T-cell (primary cell): ENCODE results near the gene SLC45A2. TPM values are rescaled to one million over a fixed set of nuclear protein-coding genes. Genes with fewer than 3 reads are reported as not detected.

Source experiments
- ATAC-seq, 4 experiments: fragments of 200-7000 bp in 3 of 4; fragments of 150-1000 bp in 1 of 4; cut with Tn5 transposase; replicated peaks in 1 of 4; 1 replicate in 3 of 4; 2 replicates in 1 of 4; pipeline ENCODE4 v1.10.0; 2021; ENCODE audit warnings: moderate library complexity in 3 of 4, mild to moderate bottlenecking in 2 of 4, moderate number of reproducible peaks in 1 of 4
- CTCF ChIA-PET, 2 donors: fragments of 300-600 bp; sonication (Branson Sonifier 250); formaldehyde crosslinking; loops; one replicate each; lab custom pipeline; 2022; ENCODE audit warnings: antibody characterized with exemption in 2 of 2; lab: Charles Lee
- POLR2A ChIA-PET, 2 donors: fragments of 300-600 bp; sonication (Branson Sonifier 250); formaldehyde crosslinking; loops; one replicate each; lab custom pipeline; 2022; ENCODE audit warnings: antibody characterized with exemption in 2 of 2; lab: Charles Lee
- DNase-seq, 35 experiments: peaks; one replicate each; pipeline versions ENCODE4 v3.0.0 to v3.0.0-alpha.2; 2013 to 2023
- H3K27ac ChIP-seq: one replicate; pipeline ENCODE4 v1.5.1; 2013; ENCODE audit warnings: low read length
- H3K27me3 ChIP-seq, 2 experiments: replicated peaks in 1 of 2; 1 replicate in 1 of 2; 2 replicates in 1 of 2; pipeline versions ENCODE4 v1.6.1 to v1.7.0; 2013; ENCODE audit warnings: low read length in 1 of 2, mixed read lengths in 1 of 2; ENCODE audit not compliant: control insufficient read depth in 2 of 2, insufficient read depth in 2 of 2; ENCODE audit errors: extremely low read depth in 1 of 2
- H3K36me3 ChIP-seq, 2 donors: 1 replicate in 1 of 2; 2 replicates in 1 of 2; pipeline versions ENCODE4 v1.6.1 to v1.7.0; 2013; ENCODE audit warnings: low read length in 1 of 2; ENCODE audit not compliant: control insufficient read depth in 2 of 2, insufficient read depth in 1 of 2; ENCODE audit errors: extremely low read depth in 1 of 2
- H3K4me1 ChIP-seq, 2 experiments: 1 replicate in 1 of 2; 2 replicates in 1 of 2; pipeline versions ENCODE4 v1.6.1 to v1.7.0; 2013; ENCODE audit warnings: low read length in 2 of 2, mixed read lengths in 1 of 2; ENCODE audit not compliant: insufficient read depth in 2 of 2, control insufficient read depth in 1 of 2; ENCODE audit errors: extremely low read depth in 1 of 2
- H3K4me3 ChIP-seq, 2 donors: 1 replicate in 1 of 2; 2 replicates in 1 of 2; pipeline versions ENCODE4 v1.5.1 to v1.7.0; 2013; ENCODE audit warnings: mild to moderate bottlenecking in 2 of 2, low read length in 1 of 2, moderate library complexity in 1 of 2; ENCODE audit not compliant: control insufficient read depth in 1 of 2; ENCODE audit errors: extremely low read depth in 1 of 2
- H3K9me3 ChIP-seq: 2 replicates; pipeline ENCODE4 v1.7.0; 2013
- H3K27ac Mint-ChIP-seq, 2 donors: one replicate each; pipeline ENCODE4 v1.8.0; 2020 to 2021; ENCODE audit warnings: mild to moderate bottlenecking in 2 of 2, mixed read lengths in 2 of 2
- H3K27me3 Mint-ChIP-seq, 2 donors: one replicate each; pipeline ENCODE4 v1.8.0; 2021 to 2022; ENCODE audit warnings: mixed read lengths in 2 of 2
- H3K36me3 Mint-ChIP-seq: one replicate; pipeline ENCODE4 v1.8.0; 2021; ENCODE audit warnings: mixed read lengths
- H3K4me1 Mint-ChIP-seq, 3 donors: one replicate each; pipeline ENCODE4 v1.8.0; 2020 to 2022; ENCODE audit warnings: mixed read lengths in 3 of 3, mild to moderate bottlenecking in 1 of 3
- H3K4me3 Mint-ChIP-seq, 3 donors: one replicate each; pipeline ENCODE4 v1.8.0; 2020 to 2022; ENCODE audit warnings: mild to moderate bottlenecking in 3 of 3, mixed read lengths in 3 of 3, moderate library complexity in 3 of 3
- H3K9me3 Mint-ChIP-seq, 3 donors: one replicate each; pipeline ENCODE4 v1.8.0; 2020 to 2022; ENCODE audit warnings: mixed read lengths in 3 of 3
- WGBS: methylation state at CpG from one replicate; pipeline ENCODE4 v1.1.5; 2013; ENCODE audit warnings: missing lambda C conversion rate; ENCODE audit not compliant: insufficient coverage; 5-methylcytosine and 5-hydroxymethylcytosine counted together
- total RNA-seq, 35 experiments: library from RNA in 6 of 35; stranded (reverse) in 6 of 35; fragments of 120-200 nt in 1 of 35; gene quantifications; one replicate each; pipeline versions ENCODE4 v1.2.1 to v1.2.4 and lab custom pipeline; 2013 to 2026

Gene SLC45A2
- total RNA-seq, 5 donors from 2014 or later (not counting 1 experiment from before 2014, with no cell fraction given) = 0.20 TPM; not detected in 4

DNA sequence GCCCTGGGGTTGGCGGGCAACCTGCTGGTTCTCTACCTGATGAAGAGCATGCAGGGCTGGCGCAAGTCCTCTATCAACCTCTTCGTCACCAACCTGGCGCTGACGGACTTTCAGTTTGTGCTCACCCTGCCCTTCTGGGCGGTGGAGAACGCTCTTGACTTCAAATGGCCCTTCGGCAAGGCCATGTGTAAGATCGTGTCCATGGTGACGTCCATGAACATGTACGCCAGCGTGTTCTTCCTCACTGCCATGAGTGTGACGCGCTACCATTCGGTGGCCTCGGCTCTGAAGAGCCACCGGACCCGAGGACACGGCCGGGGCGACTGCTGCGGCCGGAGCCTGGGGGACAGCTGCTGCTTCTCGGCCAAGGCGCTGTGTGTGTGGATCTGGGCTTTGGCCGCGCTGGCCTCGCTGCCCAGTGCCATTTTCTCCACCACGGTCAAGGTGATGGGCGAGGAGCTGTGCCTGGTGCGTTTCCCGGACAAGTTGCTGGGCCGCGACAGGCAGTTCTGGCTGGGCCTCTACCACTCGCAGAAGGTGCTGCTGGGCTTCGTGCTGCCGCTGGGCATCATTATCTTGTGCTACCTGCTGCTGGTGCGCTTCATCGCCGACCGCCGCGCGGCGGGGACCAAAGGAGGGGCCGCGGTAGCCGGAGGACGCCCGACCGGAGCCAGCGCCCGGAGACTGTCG is 47.3 kb downstream of the SLC45A2 start:
- Histone ChIP-seq H3K9me3 (no peaks in the 10 kb centered on the region), H3K27me3 (peaks cover 12 to 38% of the 10 kb centered on the region in 2 experiments), H3K4me3 (no peak overlapping the region), H3K4me1 (peaks cover 0 to 7% of the 10 kb centered on the region in 2 experiments), H3K27ac (no peak overlapping the region), H3K36me3 (no peaks in the 10 kb centered on the region)
- Mint-ChIP-seq H3K27ac (no peak overlapping the region), H3K9me3 (no peaks in the 10 kb centered on the region), H3K4me3 (no peak overlapping the region), H3K4me1 (peaks cover 0 to 7% (median 6%) of the 10 kb centered on the region in 3 donors), H3K27me3 (peaks cover 50 to 60% of the 10 kb centered on the region in 2 donors), H3K36me3 (no peaks in the 10 kb centered on the region)
- ChIA-PET CTCF (interaction anchor here in 1 of 2 donors (0.5 kb wide), 1 partner anchor 499 kb away, joined by 5 read pairs; no protein-coding TSS in a partner anchor), POLR2A (no interaction called here)
- no peak for DNase-seq
- no peak for ATAC-seq
- 39% methylated on average over 54 of the region's 54 CpGs for WGBS

DNA sequence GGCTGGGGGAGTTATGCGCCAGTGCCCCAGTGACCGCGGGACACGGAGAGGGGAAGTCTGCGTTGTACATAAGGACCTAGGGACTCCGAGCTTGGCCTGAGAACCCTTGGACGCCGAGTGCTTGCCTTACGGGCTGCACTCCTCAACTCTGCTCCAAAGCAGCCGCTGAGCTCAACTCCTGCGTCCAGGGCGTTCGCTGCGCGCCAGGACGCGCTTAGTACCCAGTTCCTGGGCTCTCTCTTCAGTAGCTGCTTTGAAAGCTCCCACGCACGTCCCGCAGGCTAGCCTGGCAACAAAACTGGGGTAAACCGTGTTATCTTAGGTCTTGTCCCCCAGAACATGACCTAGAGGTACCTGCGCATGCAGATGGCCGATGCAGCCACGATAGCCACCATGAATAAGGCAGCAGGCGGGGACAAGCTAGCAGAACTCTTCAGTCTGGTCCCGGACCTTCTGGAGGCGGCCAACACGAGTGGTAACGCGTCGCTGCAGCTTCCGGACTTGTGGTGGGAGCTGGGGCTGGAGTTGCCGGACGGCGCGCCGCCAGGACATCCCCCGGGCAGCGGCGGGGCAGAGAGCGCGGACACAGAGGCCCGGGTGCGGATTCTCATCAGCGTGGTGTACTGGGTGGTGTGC is 48.0 kb downstream of the SLC45A2 start, which contains the start of gene RXFP3:
TSS of gene RXFP3 (plus strand) at position 6 of the 636 bp plus-strand sequence. CDS start at position 361, 355 bp downstream.
- ChIA-PET CTCF (interaction anchor here (0.5 to 2.4 kb wide), 4 partner anchors 11 to 729 kb away, joined by 3 to 40 read pairs (median 4); no protein-coding TSS in a partner anchor), POLR2A (no interaction called here)
- DNase-seq (no peak), ATAC-seq (no peak)
- Mint-ChIP-seq H3K27me3 (peaks cover 45 to 61% of the 10 kb centered on the region in 2 donors), H3K36me3 (no peaks in the 10 kb centered on the region), H3K27ac (no peak within 1 kb of the TSS), H3K4me1 (peaks cover 0 to 7% (median 6%) of the 10 kb centered on the region in 3 donors), H3K4me3 (no peak within 1 kb of the TSS), H3K9me3 (no peaks in the 10 kb centered on the region)
- H3K4me3 ChIP-seq = peak within 1 kb of the TSS in 1 of 2 donors; percentile 35
- H3K27ac ChIP-seq = no peak within 1 kb of the TSS
- H3K27me3 ChIP-seq = peaks cover 12 to 33% of the 10 kb centered on the region in 2 experiments
- peaks cover 0 to 7% of the 10 kb centered on the region in 2 experiments for H3K4me1 ChIP-seq
- WGBS = 15% methylated on average over 45 of the region's 45 CpGs
- no peaks in the 10 kb centered on the region for H3K36me3 ChIP-seq
- no peaks in the 10 kb centered on the region for H3K9me3 ChIP-seq

DNA sequence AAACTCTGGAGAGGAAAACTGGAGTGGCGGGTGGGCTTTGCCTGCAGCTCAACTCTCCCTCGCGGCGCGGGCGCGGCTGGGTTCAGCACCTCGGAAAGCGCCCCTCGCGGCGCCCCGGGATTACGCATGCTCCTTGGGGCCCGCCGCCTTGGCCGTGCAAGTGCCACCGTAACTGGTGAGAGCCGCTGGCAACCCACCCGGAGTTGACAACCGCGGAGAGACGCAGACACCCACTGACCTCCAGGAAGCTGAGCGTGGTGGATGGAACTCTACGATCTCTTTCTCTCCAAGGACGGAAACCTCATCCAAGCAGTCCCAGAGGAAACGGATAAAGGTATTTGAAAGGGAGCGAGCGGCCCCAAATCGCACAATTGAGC is 48.5 kb downstream of the SLC45A2 start:
- H3K4me3 ChIP-seq = peak overlapping the region in 1 of 2 donors; percentile 35
- peak in 25 of 35 experiments; percentile 2 to 44 (median 12) for DNase-seq
- ATAC-seq = peak in 1 of 4 experiments; percentile 63
- no peaks in the 10 kb centered on the region for H3K9me3 ChIP-seq
- peaks cover 0 to 7% of the 10 kb centered on the region in 2 experiments for H3K4me1 ChIP-seq
- POLR2A ChIA-PET = no interaction called here
- H3K4me1 Mint-ChIP-seq = peaks cover 0 to 7% (median 6%) of the 10 kb centered on the region in 3 donors
- H3K27me3 ChIP-seq = peaks cover 12 to 33% of the 10 kb centered on the region in 2 experiments
- H3K27ac Mint-ChIP-seq = no peak overlapping the region
- no peaks in the 10 kb centered on the region for H3K36me3 Mint-ChIP-seq
- 8% methylated on average over 29 of the region's 30 CpGs for WGBS
- H3K9me3 Mint-ChIP-seq = no peaks in the 10 kb centered on the region
- H3K4me3 Mint-ChIP-seq = no peak overlapping the region
- H3K27ac ChIP-seq = no peak overlapping the region
- peaks cover 40 to 57% of the 10 kb centered on the region in 2 donors for H3K27me3 Mint-ChIP-seq
- no peaks in the 10 kb centered on the region for H3K36me3 ChIP-seq
- CTCF ChIA-PET = interaction anchor here in 1 of 2 donors (0.7 to 2.4 kb wide), 2 partner anchors 500 to 728 kb away, joined by 3 to 40 read pairs; no protein-coding TSS in a partner anchor

DNA sequence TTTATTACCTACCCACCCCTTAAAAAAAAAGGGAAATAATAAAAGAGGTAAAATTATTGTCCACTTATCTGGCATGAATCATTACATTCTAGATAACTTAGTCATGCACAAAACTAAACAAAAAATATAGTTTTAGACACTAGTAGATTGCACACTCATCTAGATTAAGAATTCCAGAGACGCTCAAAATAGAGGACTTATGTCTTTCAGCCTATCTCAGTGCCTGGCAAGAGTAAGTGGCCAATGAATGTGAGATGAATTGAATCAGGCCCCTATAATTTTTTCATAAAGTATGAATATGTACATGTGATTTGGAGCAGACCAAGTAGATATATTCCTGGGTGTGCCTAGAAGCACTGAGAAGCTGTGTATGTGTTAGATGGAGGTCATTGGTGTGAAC is 50.3 kb downstream of the SLC45A2 start:
- DNase-seq = no peak
- ChIA-PET POLR2A (no interaction called here), CTCF (interaction anchor here (0.7 to 2.4 kb wide), 9 partner anchors 9 to 501 kb away, joined by 3 to 40 read pairs (median 4); no protein-coding TSS in a partner anchor)
- no peaks in the 10 kb centered on the region for H3K36me3 Mint-ChIP-seq
- H3K27ac Mint-ChIP-seq = no peak overlapping the region
- H3K27me3 Mint-ChIP-seq = peaks cover 28 to 43% of the 10 kb centered on the region in 2 donors
- WGBS = no CpG with 5 or more reads among the region's 1 CpG
- Histone ChIP-seq H3K4me3 (no peak overlapping the region), H3K27ac (no peak overlapping the region), H3K36me3 (no peaks in the 10 kb centered on the region), H3K27me3 (peaks cover 12 to 33% of the 10 kb centered on the region in 2 experiments), H3K4me1 (peaks cover 0 to 7% of the 10 kb centered on the region in 2 experiments), H3K9me3 (no peaks in the 10 kb centered on the region)
- no peaks in the 10 kb centered on the region for H3K9me3 Mint-ChIP-seq
- ATAC-seq = no peak
- H3K4me3 Mint-ChIP-seq = no peak overlapping the region
- H3K4me1 Mint-ChIP-seq = peaks cover 0 to 7% (median 6%) of the 10 kb centered on the region in 3 donors

DNA sequence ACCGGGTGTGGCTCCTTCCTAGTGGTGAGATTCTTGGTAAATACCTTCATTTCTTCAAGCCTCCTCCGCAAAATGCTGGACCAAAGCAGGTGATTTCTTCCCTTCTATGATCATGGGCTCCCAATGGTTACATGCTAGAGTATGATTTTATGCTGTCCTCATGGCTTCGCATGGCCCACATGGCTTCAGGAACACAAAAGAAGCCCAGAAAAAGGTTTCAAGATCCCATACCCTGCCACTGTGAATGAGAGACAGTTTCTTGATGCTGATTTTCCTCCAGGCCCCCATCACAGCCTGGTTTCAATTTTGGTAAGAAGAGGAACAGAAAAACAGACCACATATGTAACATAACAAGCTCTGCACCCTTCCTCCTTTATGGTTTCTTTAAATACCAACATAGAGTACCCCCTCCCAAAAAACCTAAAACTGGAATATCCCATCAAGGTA is 50.7 kb downstream of the SLC45A2 start:
- ChIA-PET CTCF (interaction anchor here (0.5 to 2.4 kb wide), 5 partner anchors 8 to 1692 kb away, joined by 3 to 40 read pairs (median 4); no protein-coding TSS in a partner anchor), POLR2A (no interaction called here)
- no peaks in the 10 kb centered on the region for H3K36me3 ChIP-seq
- H3K4me1 Mint-ChIP-seq = peaks cover 0 to 7% (median 6%) of the 10 kb centered on the region in 3 donors
- H3K27me3 Mint-ChIP-seq = peaks cover 26 to 40% of the 10 kb centered on the region in 2 donors
- no peak overlapping the region for H3K27ac Mint-ChIP-seq
- H3K9me3 Mint-ChIP-seq = no peaks in the 10 kb centered on the region
- no peak overlapping the region for H3K27ac ChIP-seq
- no peaks in the 10 kb centered on the region for H3K9me3 ChIP-seq
- no peak for DNase-seq
- no peak for ATAC-seq
- no peak overlapping the region for H3K4me3 Mint-ChIP-seq
- H3K4me3 ChIP-seq = no peak overlapping the region
- 83% methylated on average over 1 of the region's 3 CpGs for WGBS
- peaks cover 12 to 30% of the 10 kb centered on the region in 2 experiments for H3K27me3 ChIP-seq
- peaks cover 0 to 7% of the 10 kb centered on the region in 2 experiments for H3K4me1 ChIP-seq
- H3K36me3 Mint-ChIP-seq = no peaks in the 10 kb centered on the region

DNA sequence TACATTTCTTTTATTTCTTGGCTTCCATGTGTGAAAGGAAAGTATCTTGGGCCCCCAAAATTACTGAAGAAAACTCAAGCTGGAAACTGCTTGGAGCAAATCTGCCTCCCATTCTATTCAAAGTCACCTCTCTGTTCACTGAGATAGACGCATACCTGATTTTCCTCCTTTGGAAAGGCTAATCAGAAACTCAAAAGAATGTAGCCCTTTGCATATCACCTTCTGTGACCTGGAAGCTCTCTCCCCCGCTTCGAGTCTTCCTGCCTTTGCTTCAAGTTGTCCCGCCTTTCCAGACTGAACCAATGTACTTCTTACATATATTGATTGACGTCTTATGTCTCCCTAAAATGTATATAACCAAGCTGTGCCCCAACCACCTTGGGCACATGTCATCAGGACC is 53.4 kb downstream of the SLC45A2 start:
- Histone ChIP-seq H3K27ac (no peak overlapping the region), H3K4me1 (peaks cover 0 to 3% of the 10 kb centered on the region in 2 experiments), H3K9me3 (no peaks in the 10 kb centered on the region), H3K27me3 (peaks cover 7 to 8% of the 10 kb centered on the region in 2 experiments), H3K36me3 (no peaks in the 10 kb centered on the region), H3K4me3 (no peak overlapping the region)
- WGBS = 74% methylated on average over 5 of the region's 5 CpGs
- Mint-ChIP-seq H3K9me3 (no peaks in the 10 kb centered on the region), H3K27me3 (peaks cover 10 to 17% of the 10 kb centered on the region in 2 donors), H3K27ac (no peak overlapping the region), H3K36me3 (no peaks in the 10 kb centered on the region), H3K4me1 (peaks cover 0 to 7% (median 2%) of the 10 kb centered on the region in 3 donors), H3K4me3 (no peak overlapping the region)
- no peak for ATAC-seq
- ChIA-PET CTCF (interaction anchor here (0.8 to 2.0 kb wide), 2 partner anchors 493 to 496 kb away, joined by 3 to 6 read pairs; no protein-coding TSS in a partner anchor), POLR2A (no interaction called here)
- DNase-seq = no peak
